ENCODE data around the gene PTPRR.
"Not testable (repeated sequence)": the region's sequence is repeated elsewhere in the genome, so short reads cannot be mapped to it uniquely, and the experiment has no call there.

The PTPRR gene

DNA sequence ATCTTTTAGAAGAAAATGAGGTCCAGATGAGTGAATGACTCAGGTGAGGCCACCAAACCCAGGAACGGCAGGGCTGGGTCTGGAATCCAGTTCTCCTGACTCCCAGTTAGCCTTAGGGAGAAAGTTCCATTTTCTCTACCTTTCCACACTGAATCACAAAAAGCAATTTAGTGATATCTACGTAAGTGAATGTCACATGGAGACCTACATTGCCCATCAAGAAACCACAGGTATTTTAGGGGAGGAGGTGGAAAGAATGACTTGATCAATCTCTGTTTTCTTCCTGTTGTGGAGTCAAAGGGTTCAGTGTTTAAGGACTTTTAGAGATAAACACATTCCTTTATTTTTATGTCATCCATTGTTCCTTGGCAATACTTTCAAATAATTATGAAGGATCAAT, 176.4 kb downstream of the PTPRR start:
- Mint-ChIP-seq H3K27ac (no peak overlapping the region), H3K36me3 (ENCODE audit: low read depth) (no peaks in the 10 kb centered on the region), H3K27me3 (ENCODE audit: low read depth) (no peaks in the 10 kb centered on the region), H3K4me1 (ENCODE audit: low read depth) (no peaks in the 10 kb centered on the region), H3K4me3 (no peak overlapping the region), H3K9me3 (no peaks in the 10 kb centered on the region)

- Mint-ChIP-seq H3K4me1 (ENCODE audit: low read depth) (no peaks in the 10 kb centered on the region), H3K36me3 (ENCODE audit: low read depth) (no peaks in the 10 kb centered on the region), H3K4me3 (no peak overlapping the region), H3K9me3 (no peaks in the 10 kb centered on the region), H3K27me3 (ENCODE audit: low read depth) (no peaks in the 10 kb centered on the region), H3K27ac (no peak overlapping the region)
Observed at GRCh38 chr12:70741256-70741655, 179.3 kb downstream of the PTPRR start.

DNA sequence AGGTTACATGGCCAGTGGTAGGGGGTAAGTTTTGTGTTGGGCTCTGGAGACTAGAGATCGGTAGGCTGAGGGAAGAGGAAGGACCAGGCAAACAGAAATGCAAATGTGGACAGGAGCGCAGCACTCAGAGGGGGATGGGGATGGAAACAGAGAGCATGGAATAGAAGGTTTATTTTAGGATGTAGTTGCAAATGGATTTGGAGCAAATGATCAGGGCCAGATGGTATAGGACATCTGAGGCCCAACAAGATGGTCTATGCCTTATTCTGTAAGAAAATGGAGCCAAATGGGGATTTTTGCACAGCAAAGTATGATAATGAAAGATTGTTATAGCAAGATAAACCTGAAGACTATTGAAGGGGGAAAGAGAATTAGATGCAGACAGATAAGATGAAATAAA, 180.8 kb downstream of the PTPRR start:
- no peaks in the 10 kb centered on the region for H3K9me3 Mint-ChIP-seq
- H3K4me1 Mint-ChIP-seq (ENCODE audit: low read depth): no peaks in the 10 kb centered on the region
- no peak overlapping the region for H3K4me3 Mint-ChIP-seq
- H3K27ac Mint-ChIP-seq: no peak overlapping the region
- H3K27me3 Mint-ChIP-seq (ENCODE audit: low read depth): no peaks in the 10 kb centered on the region
- no peaks in the 10 kb centered on the region for H3K36me3 Mint-ChIP-seq (ENCODE audit: low read depth)

DNA sequence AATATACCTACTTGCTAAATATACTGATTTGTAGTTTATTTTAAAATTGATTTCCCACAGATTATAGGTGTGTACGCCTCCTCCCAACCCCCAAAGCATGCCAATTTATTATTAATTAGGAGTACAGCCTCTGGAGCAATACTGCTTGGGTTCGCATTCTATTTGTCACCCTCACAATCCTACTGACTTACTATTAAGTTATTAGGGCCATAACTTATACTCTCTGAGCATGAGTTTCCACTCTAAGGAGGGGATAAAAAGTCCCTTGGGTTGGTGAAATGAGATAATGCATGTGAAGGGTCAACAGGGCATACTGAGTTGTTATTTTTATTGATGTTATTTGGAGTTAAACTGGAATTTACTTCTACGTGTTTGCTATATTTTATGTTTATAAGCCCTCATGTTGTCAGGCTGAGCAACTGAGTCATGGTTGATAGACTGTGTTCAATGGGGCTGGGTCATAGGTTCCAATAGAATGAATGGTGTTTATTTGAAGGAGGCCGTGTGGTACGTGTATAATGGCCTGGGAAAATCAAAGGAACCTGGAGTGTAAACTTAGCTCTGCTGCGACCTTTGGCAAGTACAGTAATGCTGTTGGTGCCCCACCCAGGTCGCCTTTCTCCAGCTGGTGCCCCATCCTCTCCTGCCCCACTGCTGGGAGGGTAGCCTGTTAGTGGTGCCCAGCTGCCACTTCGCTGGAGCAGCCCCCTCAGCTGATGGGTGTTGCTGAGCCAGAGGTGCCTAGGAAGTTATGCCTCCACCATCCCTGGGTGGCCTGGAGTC, 184.0 kb downstream of the PTPRR start:
- no peak overlapping the region for H3K27ac Mint-ChIP-seq
- no peaks in the 10 kb centered on the region for H3K9me3 Mint-ChIP-seq
- H3K4me1 Mint-ChIP-seq (ENCODE audit: low read depth): no peaks in the 10 kb centered on the region
- no peak overlapping the region for H3K4me3 Mint-ChIP-seq
- no peaks in the 10 kb centered on the region for H3K36me3 Mint-ChIP-seq (ENCODE audit: low read depth)
- H3K27me3 Mint-ChIP-seq (ENCODE audit: low read depth): peaks cover 2% of the 10 kb centered on the region

- H3K27me3 Mint-ChIP-seq (ENCODE audit: low read depth); H3K4me1 Mint-ChIP-seq (ENCODE audit: low read depth); H3K36me3 Mint-ChIP-seq (ENCODE audit: low read depth); H3K9me3 Mint-ChIP-seq; H3K27ac Mint-ChIP-seq; H3K4me3 Mint-ChIP-seq: not testable (repeated sequence)
Observed at GRCh38 chr12:70735197-70735596, 185.3 kb downstream of the PTPRR start.

DNA sequence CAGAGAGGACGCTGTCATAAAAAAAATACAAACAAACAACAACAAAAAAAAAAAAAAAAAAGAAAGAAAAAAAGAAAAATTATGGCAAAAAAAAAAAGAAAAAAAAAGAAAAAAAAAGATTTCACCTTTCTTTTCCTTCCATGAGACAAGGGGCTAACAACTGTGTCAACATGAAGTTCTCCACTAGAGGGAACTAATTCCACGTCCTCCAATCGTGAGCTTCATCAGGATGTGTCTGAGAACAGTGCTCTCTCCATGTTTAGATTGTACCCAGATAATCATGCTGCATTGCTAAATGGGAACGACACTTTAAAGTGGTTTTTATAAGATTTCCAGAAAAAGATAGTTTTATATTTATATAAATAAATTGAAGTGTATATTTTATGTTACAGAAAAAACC, 187.2 kb downstream of the PTPRR start:
- Mint-ChIP-seq H3K27me3 (ENCODE audit: low read depth) (peaks cover 3% of the 10 kb centered on the region), H3K27ac (no peak overlapping the region), H3K36me3 (ENCODE audit: low read depth) (no peaks in the 10 kb centered on the region), H3K4me1 (ENCODE audit: low read depth) (no peaks in the 10 kb centered on the region), H3K9me3 (no peaks in the 10 kb centered on the region), H3K4me3 (no peak overlapping the region)

GRCh38 chr12:70732287-70732686, 188.3 kb downstream of the PTPRR start:
- Mint-ChIP-seq H3K4me1 (ENCODE audit: low read depth) (no peaks in the 10 kb centered on the region), H3K9me3 (no peaks in the 10 kb centered on the region), H3K27ac (no peak overlapping the region), H3K4me3 (no peak overlapping the region), H3K27me3 (ENCODE audit: low read depth) (peaks cover 3% of the 10 kb centered on the region), H3K36me3 (ENCODE audit: low read depth) (no peaks in the 10 kb centered on the region)

- Mint-ChIP-seq H3K4me3 (no peak overlapping the region), H3K27me3 (ENCODE audit: low read depth) (peaks cover 3% of the 10 kb centered on the region), H3K27ac (no peak overlapping the region), H3K9me3 (no peaks in the 10 kb centered on the region), H3K4me1 (ENCODE audit: low read depth) (no peaks in the 10 kb centered on the region), H3K36me3 (ENCODE audit: low read depth) (no peaks in the 10 kb centered on the region)
Observed at GRCh38 chr12:70730675-70731180, 189.8 kb downstream of the PTPRR start.

- H3K27ac Mint-ChIP-seq: no peak overlapping the region
- H3K4me3 Mint-ChIP-seq: no peak overlapping the region
- H3K36me3 Mint-ChIP-seq (ENCODE audit: low read depth): no peaks in the 10 kb centered on the region
- peaks cover 6% of the 10 kb centered on the region for H3K4me1 Mint-ChIP-seq (ENCODE audit: low read depth)
- H3K27me3 Mint-ChIP-seq (ENCODE audit: low read depth): peaks cover 10% of the 10 kb centered on the region
- no peaks in the 10 kb centered on the region for H3K9me3 Mint-ChIP-seq
Observed at GRCh38 chr12:70724444-70724843, 196.1 kb downstream of the PTPRR start.

GRCh38 chr12:70722584-70723343, 197.8 kb downstream of the PTPRR start:
- Mint-ChIP-seq H3K36me3 (ENCODE audit: low read depth) (no peaks in the 10 kb centered on the region), H3K4me3 (no peak overlapping the region), H3K9me3 (no peaks in the 10 kb centered on the region), H3K27me3 (ENCODE audit: low read depth) (peaks cover 14% of the 10 kb centered on the region), H3K4me1 (ENCODE audit: low read depth) (peaks cover 6% of the 10 kb centered on the region), H3K27ac (no peak overlapping the region)

DNA sequence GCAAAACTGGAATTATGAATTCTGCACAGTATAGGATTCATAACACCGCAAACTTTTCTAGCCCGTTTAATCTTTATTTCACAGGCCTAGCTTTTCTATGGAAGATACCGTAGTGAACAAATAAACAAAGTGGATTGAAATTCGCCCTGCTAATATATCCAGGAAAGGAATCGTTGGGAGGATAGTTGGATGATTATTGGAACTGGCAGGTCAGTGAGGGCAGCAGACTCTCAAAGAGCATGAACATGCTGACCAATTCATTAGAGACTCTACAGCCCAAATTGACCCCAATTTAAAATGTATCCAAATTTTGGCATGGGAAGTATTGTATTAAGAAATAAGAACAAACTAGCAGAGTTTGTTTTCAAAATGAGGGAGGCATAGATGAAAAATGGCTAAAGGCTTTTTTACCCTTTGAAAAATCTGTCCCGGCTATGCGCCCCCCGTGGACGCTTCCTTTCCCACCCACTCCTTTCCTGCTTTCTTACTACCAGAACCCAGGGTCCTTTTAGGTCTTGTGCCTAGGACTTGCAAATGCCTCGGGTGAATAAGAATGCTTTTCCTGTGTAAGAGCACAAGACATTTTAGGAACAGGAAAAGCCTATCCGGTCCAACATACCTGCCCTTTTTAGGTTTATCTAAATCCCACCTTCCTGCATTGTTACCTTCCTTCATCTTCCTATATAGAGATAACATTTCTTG, 198.7 kb downstream of the PTPRR start:
- H3K9me3 Mint-ChIP-seq: no peaks in the 10 kb centered on the region
- H3K4me3 Mint-ChIP-seq: no peak overlapping the region
- H3K4me1 Mint-ChIP-seq (ENCODE audit: low read depth): peaks cover 6% of the 10 kb centered on the region
- peaks cover 17% of the 10 kb centered on the region for H3K27me3 Mint-ChIP-seq (ENCODE audit: low read depth)
- H3K27ac Mint-ChIP-seq: no peak overlapping the region
- no peaks in the 10 kb centered on the region for H3K36me3 Mint-ChIP-seq (ENCODE audit: low read depth)

GRCh38 chr12:70721216-70721615, 199.3 kb downstream of the PTPRR start:
- Mint-ChIP-seq H3K4me3 (no peak overlapping the region), H3K4me1 (ENCODE audit: low read depth) (peaks cover 6% of the 10 kb centered on the region), H3K27ac (no peak overlapping the region), H3K9me3 (no peaks in the 10 kb centered on the region), H3K27me3 (ENCODE audit: low read depth) (peaks cover 17% of the 10 kb centered on the region), H3K36me3 (ENCODE audit: low read depth) (no peaks in the 10 kb centered on the region)

DNA sequence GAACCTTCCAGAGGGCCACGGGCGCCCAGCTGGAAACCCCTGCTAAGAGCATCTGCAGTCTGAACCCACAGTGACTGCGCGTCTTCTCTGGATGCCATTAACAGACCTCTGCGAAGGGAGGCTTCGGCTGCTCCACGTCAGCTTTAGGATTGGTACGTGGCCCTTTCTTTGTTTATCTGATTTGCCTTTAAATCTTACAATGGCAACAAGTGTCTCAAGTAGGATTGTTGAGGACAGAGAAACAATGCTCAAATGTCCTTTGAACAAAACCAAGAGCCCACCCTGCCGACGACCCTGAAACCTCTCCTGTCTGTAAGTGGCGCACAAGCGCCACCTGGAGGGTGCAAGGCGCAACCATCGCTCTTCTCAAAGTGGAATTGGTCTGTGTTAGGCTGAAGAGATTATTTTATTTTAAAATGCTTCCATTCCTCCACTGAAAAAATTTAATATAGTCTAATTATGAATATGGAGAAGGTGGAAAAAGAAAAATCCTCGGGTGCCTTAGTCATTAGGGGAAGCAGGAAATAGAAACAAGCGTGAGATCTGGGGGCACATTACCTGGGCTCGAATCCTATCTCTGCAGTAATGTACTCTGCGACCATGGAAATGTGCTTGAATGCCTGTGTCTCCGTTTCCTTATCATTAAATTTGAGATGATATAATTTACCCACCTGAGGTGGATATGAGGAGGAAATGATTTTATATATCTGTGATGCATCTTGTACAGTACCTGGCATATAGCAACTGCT, 200.7 kb downstream of the PTPRR start:
- Mint-ChIP-seq H3K4me3 (no peak overlapping the region), H3K4me1 (ENCODE audit: low read depth) (peaks cover 6% of the 10 kb centered on the region), H3K9me3 (no peaks in the 10 kb centered on the region), H3K27ac (no peak overlapping the region), H3K36me3 (ENCODE audit: low read depth) (no peaks in the 10 kb centered on the region), H3K27me3 (ENCODE audit: low read depth) (peaks cover 17% of the 10 kb centered on the region)

GRCh38 chr12:70719071-70719470, 201.5 kb downstream of the PTPRR start:
- Mint-ChIP-seq H3K27me3 (ENCODE audit: low read depth) (peaks cover 17% of the 10 kb centered on the region), H3K9me3 (no peaks in the 10 kb centered on the region), H3K4me3 (no peak overlapping the region), H3K4me1 (ENCODE audit: low read depth) (peaks cover 6% of the 10 kb centered on the region), H3K36me3 (ENCODE audit: low read depth) (no peaks in the 10 kb centered on the region), H3K27ac (no peak overlapping the region)

All from T-helper 1 cell treated with Interleukin-12 subunit alpha and Interleukin-12 subunit beta and Interleukin-4 antibody, amounts not matched to agents 30 μg/mL and 1 μg/mL, for 36 hours (primary cell).